Kidney capillary endothelial cell (primary cell): ENCODE data around the gene AHSA1.
A peak's percentile ranks its signal among the peaks of the same experiment; 100 is the strongest.
"Not testable (repeated sequence)": the region's sequence is repeated elsewhere in the genome, so short reads cannot be mapped to it uniquely, and the experiment has no call there.

ENCODE experiments used
- DNase-seq: peaks from one replicate; pipeline ENCODE4 v3.0.0-alpha.2; 2018; ENCODE audit warnings: low spot score

The AHSA1 gene

DNA sequence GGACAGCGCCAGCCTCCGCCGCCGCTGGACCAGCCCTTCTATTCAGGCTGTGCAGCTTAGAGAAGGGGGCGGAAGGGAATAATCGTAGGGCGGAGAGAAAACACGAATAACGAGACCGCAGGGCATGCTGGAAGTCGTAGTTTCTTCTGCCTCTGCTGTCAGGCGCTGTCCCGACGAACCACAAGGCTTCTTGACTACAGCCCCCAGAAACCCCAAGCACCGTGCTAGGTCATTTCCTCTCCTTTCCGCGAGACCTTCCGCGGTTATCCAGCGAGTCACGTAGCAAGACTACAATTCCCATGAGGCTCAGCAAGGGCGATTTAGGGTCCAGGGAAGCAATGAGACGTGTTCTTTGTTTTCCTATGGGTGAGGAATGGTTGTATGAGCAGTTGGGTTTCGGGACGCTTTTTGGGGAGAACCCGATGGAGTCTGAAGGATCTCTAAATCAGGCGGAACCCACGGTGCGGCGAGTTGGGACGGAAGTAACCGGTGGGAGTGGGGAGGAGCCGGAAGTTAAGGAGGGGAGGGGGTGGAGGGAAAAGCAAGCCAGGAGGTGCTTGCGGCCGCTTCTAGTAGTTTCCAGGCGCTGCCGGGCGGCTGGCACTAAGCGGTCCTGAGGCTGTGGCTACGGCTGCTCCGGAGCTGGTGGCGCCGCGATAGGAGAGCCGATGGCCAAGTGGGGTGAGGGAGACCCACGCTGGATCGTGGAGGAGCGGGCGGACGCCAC is at the start of gene AHSA1, which contains the start of gene VIPAS39:
Gene AHSA1, plus strand, starts transcription at position 572 of the 727 bp plus-strand sequence. Its CDS starts 97 bp downstream, at position 669.
Gene VIPAS39, minus strand, starts transcription at position 80 of the 727 bp plus-strand sequence. CDS start 3,499 bp downstream, outside the sequence.
- DNase-seq, result peak; percentile 99

- DNase-seq, result no peak
These were observed 48.8 kb upstream of the AHSA1 start for GRCh38 chr14:77409131-77409533.

DNA sequence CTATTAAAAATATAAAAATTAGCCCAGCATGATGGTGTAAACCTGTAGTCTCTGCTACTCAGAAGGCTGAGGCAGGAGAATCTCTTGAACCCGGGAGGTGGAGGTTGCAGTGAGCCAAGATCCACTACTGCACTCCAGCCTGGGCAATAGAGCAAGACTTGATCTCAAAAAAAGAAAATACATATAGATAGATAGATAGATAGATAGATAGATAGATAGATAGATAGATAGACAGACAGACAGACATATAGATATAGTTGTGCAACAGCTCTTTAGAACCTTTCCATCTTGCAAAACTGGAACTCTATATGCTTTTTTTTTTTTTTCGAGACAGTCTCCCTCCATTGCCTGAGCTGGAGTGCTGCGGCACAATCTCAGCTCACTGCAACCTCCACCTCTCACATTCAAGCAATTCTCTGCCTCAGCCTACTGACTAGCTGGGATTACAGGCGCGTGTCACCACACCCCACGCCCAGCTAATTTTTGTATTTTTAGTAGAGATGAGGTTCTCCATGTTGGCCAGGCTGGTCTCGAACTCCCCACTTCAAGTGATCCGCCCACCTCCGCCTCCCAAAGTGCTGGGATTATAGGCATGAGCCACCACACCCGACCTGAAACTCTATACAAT is 42.4 kb upstream of the AHSA1 start:
- not testable (repeated sequence) for DNase-seq

DNA sequence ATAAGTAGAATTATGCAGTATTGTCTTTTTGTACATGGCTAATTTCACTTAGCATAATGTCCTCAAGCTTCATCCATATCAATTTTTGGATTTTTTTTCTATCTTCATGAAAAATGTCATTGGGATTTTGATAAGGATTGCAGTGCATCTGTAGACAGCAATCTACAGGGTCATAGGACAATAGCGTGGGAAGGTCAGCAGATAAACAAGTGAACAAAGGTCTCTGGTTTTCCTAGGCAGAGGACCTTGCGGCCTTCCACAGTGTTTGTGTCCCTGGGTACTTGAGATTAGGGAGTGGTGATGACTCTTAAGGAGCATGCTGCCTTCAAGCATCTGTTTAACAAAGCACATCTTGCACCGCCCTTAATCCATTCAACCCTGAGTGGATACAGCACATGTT is 41.8 kb upstream of the AHSA1 start:
- DNase-seq, result not testable (repeated sequence)

GRCh38 chr14:77416836-77417235 is 41.1 kb upstream of the AHSA1 start:
- DNase-seq, result no peak

- no peak for DNase-seq
These were observed 36.7 kb upstream of the AHSA1 start for GRCh38 chr14:77421201-77421600.

DNA sequence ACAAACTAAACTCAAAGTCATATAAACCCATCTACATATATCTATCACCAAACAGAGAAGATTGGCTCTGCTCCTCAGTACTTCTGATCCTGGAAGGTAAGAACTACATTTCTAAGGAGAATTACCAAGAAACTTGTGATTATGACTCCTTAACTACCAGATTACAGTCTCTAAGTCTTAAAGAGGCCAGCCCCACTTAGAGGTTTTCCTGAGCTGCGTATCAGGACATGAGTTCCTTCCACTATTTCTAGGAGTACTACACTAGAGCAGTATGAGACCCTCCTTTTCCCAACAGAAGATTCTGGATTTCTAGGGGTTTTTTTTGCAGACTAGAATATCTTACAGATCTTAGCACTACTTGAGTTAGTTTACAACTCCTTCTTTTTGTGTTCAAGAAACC is 34.5 kb upstream of the AHSA1 start, which contains the start of gene NOXRED1:
Gene NOXRED1, minus strand, starts transcription at position 101 of the 400 bp plus-strand sequence. CDS start 634 bp downstream, outside the sequence.
- DNase-seq, result no peak

DNA sequence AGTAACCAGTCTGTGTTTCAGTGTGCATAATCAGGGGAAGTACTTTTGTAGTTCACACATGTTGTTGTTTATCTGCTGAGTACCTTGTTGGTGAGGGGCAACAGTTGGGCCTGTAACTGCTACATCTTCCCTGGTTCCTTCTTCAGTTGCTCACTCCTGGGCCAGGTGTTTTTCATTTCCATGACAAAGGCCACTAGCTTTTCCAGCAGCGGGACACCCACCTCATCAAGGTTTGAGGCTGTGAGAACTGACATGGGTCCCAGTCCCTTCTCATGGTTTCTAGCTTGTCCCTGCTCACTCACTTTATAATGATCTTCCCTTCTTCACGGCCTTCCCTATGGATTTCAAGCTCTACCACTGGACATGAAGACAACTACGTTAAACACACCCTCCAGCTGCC is 33.0 kb upstream of the AHSA1 start:
- no peak for DNase-seq

- no peak for DNase-seq
These were observed 31.5 kb upstream of the AHSA1 start for GRCh38 chr14:77426396-77426795.

GRCh38 chr14:77436042-77436441 is 21.9 kb upstream of the AHSA1 start:
- peak; percentile 9 for DNase-seq

- no peak for DNase-seq
These were observed 19.3 kb upstream of the AHSA1 start for GRCh38 chr14:77438596-77438995.

DNA sequence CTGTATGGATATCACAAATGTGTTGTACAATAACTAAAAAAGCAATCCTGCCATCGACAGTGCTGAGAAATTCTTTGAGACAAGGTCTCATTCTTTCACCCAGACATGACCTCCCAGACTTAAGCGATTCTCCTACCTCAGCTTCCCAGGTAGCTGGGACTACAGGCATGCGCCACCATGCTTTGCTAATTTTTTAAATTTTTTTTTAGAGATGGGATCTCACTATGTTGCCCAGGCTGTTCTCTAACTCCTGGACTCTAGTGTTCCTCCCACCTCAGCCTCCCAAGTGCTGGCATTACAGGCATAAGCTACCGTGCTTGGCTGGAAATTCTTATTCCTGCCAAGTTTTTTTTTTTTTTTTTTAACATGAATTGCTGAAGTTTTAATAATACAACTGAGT is 18.0 kb upstream of the AHSA1 start:
- DNase-seq, result no peak

DNA sequence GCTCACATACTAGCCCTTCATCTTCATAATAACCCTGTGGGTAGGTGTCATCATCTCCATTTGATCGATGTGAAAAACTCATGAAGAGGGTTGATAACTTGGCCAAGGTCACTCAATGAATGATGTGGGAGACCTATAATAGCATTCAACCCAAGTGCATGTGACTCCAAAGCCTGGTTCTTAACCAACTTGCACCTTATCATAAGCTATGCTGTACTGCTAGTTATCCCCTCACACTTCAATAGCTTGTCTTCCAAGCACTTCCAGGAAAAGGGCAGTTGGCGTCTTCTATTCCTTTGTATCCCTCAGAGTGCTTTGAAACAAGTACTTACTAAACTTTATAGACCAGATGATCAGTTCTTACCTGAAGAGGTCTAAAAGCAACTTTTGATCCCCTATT is 15.7 kb upstream of the AHSA1 start:
- DNase-seq, result no peak

DNA sequence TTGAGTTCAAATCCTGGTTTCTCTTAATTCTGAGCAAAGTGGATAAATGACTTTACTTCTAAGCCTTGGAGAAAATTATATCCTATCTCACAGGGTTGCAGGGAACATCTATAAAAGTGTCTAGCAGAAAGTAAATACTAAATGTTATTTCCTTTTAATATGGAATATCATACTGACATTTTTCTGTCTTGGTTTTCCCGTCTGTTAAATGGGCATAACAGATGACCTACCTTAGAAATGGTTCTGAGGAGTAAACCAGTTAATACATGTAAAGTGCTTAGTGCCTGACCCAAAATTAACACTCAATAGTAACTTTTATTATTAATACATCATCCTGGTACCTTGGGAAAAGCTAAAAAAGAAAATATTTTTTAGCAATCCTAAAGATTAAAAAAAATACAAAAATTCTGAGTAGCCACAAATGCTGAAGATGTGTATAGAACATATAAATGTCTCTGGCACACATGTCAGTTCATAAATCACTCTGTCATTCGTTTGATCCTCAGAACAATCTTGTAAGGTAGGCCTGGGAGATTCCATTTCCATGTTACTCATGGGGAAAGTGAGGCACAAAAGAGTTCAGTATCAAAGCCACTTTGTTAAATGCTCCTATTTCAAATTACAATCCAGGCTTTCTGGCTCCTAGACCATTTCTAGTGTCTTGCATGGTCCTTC is 1.8 kb upstream of the AHSA1 start:
- DNase-seq, result no peak

DNA sequence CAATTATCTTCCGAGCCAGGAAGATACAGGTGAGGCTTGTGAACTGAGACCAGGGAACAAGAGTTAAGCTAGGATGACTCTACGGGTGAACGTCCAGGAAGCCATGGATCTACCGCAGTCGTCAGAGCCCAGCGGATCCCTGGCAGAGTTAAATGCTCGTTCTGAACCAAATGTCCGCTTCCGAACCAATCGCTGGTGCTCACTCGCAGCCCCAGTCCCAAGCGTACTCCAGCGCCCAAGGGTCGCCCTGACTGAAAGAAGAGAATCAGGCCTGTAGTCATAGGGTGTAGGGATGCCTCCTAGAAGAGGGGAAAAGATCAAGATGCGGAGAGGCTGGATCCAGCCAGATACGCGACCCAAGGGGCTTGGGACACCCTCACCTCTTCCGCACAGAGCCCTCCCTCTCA is 775 bp upstream of the AHSA1 start:
- DNase-seq, result no peak

DNA sequence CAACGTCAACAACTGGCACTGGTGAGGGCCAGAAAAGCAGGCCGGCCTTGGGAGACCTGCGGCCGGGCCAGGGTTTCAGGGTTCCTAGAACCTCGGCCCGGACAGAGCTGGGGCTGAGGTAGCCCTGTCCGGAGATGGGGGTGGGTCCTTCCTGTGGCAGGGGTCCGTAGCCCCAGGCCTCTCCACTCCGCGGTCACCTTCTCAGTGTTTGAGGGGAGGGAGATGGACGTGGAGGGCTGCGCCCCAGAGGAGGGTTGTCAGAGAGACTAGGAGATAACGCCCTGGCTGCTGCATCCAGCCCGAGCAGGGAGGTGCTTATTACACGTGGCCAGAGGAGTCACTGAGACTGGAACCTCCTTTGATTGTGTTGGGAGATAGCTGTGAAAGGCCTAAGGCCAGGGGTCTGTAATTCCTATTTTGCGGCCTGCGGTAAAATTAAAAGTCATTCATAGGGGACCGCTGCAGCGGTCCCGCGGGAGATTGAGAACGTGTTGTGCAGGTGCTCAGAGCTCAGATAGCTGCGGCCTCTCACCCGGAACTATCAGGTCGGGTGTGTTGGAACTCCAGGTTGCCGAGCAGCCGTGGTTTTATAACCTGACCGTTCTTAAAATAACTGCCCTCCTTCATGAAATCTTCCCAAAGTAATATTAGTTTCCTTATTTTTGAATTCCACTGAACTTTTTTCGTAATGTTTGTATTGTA is 507 bp downstream of the AHSA1 start:
- peak; percentile 26 for DNase-seq

DNA sequence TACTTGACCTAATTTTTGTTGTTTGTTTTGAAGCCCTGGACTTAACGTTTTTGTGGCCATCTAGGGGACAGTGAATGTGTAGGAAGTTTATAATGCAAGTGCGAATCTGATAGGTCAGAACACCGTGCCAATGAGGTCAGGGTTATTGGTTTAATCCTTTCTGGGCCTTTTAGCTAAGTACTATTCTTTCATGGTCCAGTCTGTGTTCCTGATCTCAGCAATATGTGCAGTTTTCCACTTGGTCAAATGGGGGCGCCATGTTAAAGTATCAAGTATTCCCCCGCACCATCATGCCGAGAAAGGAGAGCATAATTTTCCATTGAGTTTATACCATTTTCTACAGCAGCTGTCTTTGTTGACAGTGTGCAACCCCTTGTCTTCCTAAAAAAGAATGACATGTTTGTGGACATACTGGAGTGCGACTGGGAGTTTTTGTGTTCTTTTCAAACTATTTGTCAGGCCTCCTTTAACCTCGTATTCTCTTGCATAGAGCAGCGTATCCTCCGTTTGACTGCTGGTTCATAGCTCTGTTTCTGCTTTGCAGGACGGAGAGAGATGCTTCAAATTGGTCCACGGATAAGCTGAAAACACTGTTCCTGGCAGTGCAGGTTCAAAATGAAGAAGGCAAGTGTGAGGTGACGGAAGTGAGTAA is 1.3 kb downstream of the AHSA1 start:
- DNase-seq, result peak; percentile 62

DNA sequence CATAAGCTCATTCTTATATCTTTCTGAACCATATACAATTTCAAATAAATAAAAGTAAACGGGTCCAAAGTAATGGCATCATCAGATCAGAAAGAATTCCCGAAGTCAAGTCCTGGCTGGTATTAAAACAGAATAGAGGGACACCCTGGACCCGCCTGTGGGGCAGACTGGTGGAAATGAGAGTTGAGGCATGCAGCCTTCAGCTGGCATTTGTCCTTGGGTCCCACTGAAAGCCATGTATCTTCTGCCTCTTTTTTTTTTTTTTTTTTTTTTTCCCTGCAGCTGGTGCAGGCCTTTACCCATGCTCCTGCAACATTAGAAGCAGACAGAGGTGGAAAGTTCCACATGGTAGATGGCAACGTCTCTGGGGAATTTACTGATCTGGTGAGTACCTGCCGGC is 9.9 kb downstream of the AHSA1 start:
- no peak for DNase-seq

DNA sequence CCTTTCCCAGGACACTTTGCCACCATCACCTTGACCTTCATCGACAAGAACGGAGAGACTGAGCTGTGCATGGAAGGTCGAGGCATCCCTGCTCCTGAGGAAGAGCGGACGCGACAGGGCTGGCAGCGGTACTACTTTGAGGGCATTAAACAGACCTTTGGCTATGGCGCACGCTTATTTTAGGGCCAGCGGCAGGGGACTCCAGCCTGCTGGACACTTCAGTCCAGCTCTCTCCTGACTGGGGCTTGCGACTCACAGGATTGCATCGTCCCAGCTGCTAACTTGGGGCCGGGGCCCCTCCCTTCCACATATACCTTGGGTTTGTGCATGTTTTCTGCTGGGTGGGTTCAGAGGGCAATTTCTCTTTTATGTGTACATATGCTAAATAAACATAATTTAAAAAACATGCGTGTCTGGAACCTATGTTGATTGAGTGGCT is 11.2 kb downstream of the AHSA1 start:
- DNase-seq, result no peak

DNA sequence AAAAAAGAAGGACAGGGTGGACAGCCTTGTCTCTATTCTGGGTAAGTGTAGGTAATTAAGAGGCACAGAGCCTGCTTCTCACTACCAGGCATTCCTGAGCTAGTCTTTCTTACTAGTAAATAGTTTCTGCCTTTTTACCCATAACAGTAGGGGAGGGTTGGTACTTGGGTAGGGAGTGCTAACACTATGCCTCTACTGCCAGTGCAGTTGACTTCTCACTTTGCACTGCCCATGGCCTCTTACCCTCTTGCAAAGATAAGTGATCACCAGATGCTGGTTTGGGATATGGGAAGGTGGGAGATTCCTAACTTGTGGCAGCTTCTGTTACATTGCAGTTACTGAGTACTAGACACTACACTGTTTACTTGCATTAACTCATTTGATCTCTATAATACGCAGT is 11.6 kb downstream of the AHSA1 start:
- no peak for DNase-seq

DNA sequence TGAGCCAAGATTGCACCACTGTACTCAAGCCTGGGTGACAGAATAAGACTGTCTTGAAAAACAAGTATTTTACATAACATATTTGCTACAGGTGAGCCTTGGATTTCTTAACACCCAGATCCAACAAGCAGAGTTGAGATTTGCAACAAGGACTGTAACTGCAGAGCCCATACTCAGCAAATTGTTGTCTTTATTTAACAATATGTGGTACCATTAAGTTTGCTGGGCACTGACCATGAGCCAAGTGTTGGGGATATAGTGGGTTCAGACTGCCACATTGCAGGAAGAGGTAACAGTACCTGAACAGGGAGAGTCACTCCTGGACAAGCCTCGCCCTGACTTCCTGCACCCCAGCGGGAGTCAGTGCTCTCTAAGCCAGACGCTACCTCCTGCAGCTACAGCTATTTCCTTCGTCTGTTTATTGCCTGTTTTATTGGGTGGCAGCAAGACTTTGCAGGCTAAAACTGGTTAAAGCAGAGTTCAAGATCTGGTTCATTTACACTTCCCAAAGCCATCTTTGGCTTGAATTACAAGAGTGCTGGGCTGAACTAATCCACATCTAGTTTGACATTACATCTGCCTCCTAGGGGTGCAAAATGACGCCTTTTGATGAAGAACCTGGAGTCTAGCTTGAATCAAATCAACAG is 12.5 kb downstream of the AHSA1 start:
- no peak for DNase-seq
